ENCODE measurements around the gene RHEB. TPM values are rescaled to one million over a fixed set of nuclear protein-coding genes. Genes with fewer than 3 reads are reported as not detected.

Gene RHEB
- total RNA-seq, 1 donor from 2014 or later = 225 TPM

DNA sequence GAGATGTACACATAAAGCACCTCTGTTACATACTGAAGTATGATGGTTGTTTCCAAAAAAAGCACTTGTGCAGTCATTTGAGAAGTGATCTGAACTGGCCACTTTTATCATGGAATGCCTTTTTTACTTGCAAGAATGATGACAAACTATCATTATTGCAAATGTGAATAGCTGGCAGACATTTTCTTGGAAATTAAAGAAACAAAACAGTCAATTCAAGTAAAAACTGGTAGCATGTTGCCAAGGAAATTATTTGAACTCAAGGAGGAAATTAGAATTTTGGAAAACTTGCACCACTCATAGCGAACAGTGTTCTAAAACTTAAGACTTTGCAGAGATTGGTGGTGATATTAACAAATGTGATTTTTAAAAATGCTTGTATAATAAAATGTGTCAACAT is 6.6 kb downstream of the RHEB start:
- no peaks in the 10 kb centered on the region for H3K36me3 ChIP-seq
- peaks cover 16% of the 10 kb centered on the region for H3K4me1 Mint-ChIP-seq
- H3K27ac Mint-ChIP-seq = no peak overlapping the region
- peaks cover 2% of the 10 kb centered on the region for H3K27me3 Mint-ChIP-seq (ENCODE audit: insufficient read depth, low read depth)
- H3K79me2 ChIP-seq (ENCODE audit: low read depth) = peaks cover 100% of the 10 kb centered on the region
- no peak overlapping the region for H3K4me3 ChIP-seq
- H3K4me1 ChIP-seq = peaks cover 16% of the 10 kb centered on the region
- no peak overlapping the region for H3K4me2 ChIP-seq
- H3K9me3 Mint-ChIP-seq = peaks cover 49% of the 10 kb centered on the region
- no peaks in the 10 kb centered on the region for H3K27me3 ChIP-seq
- peaks cover 54% of the 10 kb centered on the region for H3K36me3 Mint-ChIP-seq
- no peak overlapping the region for H3K27ac ChIP-seq
- no peak for DNase-seq (ENCODE audit: low spot score)
- peaks cover 95% of the 10 kb centered on the region for H4K20me1 ChIP-seq (ENCODE audit: low read depth)
- no peak overlapping the region for H3K4me3 Mint-ChIP-seq
- peaks cover 10% of the 10 kb centered on the region for H3F3A ChIP-seq (ENCODE audit: low read depth)
- H2AFZ ChIP-seq (replicated peaks) = no peak overlapping the region
- no peak for TF ChIP-seq CTCF (IDR thresholded peaks at IDR 0.05)
- H3K9me3 ChIP-seq (ENCODE audit: low read depth) = no peaks in the 10 kb centered on the region
- H3K9ac ChIP-seq = no peak overlapping the region

DNA sequence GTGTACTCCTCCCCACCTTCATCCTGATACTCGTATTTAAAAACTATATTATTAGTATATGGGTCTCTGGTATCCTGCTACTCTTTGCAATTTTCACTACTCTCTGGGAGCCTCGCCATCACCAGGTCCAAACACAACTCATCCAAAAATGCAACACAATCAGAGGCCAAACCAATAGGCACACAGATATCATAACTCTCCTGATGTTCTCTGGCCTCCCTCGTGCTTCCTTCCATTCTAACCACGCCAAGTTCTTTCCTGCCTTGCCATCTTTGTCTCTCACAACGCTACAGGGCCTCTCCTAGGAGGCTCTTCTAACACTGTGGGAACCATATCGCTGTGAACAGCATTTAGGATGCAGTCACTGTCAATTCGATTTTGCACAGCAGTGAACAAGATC is 7.3 kb downstream of the RHEB start:
- Histone ChIP-seq H3K4me1 (peaks cover 13% of the 10 kb centered on the region), H3K4me3 (no peak overlapping the region), H3K9ac (no peak overlapping the region), H2AFZ (replicated peaks) (no peak overlapping the region), H4K20me1 (ENCODE audit: low read depth) (peaks cover 95% of the 10 kb centered on the region), H3K4me2 (no peak overlapping the region), H3F3A (ENCODE audit: low read depth) (peaks cover 10% of the 10 kb centered on the region), H3K9me3 (ENCODE audit: low read depth) (no peaks in the 10 kb centered on the region), H3K36me3 (no peaks in the 10 kb centered on the region), H3K27ac (no peak overlapping the region), H3K79me2 (ENCODE audit: low read depth) (peaks cover 100% of the 10 kb centered on the region), H3K27me3 (no peaks in the 10 kb centered on the region)
- TF ChIP-seq EZH2phosphoT487 (IDR thresholded peaks at IDR 0.05) = no peak
- no peak for TF ChIP-seq CTCF (IDR thresholded peaks at IDR 0.05)
- TF ChIP-seq EZH2 (IDR thresholded peaks at IDR 0.05) = no peak
- H3K4me1 Mint-ChIP-seq = peaks cover 8% of the 10 kb centered on the region
- peaks cover 55% of the 10 kb centered on the region for H3K36me3 Mint-ChIP-seq
- no peak overlapping the region for H3K27ac Mint-ChIP-seq
- peaks cover 51% of the 10 kb centered on the region for H3K9me3 Mint-ChIP-seq
- no peak overlapping the region for H3K4me3 Mint-ChIP-seq
- DNase-seq (ENCODE audit: low spot score) = no peak
- H3K27me3 Mint-ChIP-seq (ENCODE audit: insufficient read depth, low read depth) = peaks cover 2% of the 10 kb centered on the region

DNA sequence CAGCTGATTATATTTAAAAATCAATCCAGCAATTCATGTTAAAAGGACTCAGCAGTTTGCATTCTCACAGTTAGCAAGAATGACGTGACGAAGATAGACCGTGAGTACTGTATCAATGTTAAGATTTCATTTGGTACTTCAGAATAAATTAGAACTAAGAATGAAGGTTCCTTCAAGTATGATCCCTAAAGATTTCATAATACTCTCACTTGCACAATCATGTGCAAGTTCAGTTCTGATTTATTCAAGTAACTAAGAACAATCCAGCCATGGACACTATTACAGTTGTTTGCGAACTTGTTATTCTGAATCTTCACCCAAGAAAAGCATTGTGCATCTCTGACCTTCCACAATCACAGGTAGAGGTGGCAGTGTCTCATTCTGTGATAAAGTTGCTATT is 7.7 kb downstream of the RHEB start:
- H3K27me3 ChIP-seq = no peaks in the 10 kb centered on the region
- no peak overlapping the region for H3K27ac ChIP-seq
- TF ChIP-seq EZH2phosphoT487 (IDR thresholded peaks at IDR 0.05) (no peak), EZH2 (IDR thresholded peaks at IDR 0.05) (no peak), CTCF (IDR thresholded peaks at IDR 0.05) (no peak)
- no peak overlapping the region for H3K4me2 ChIP-seq
- no peak overlapping the region for H2AFZ ChIP-seq (replicated peaks)
- no peaks in the 10 kb centered on the region for H3K36me3 ChIP-seq
- H3K4me1 ChIP-seq = peaks cover 17% of the 10 kb centered on the region
- H3K4me3 ChIP-seq = no peak overlapping the region
- no peak overlapping the region for H3K9ac ChIP-seq
- H3K79me2 ChIP-seq (ENCODE audit: low read depth) = peaks cover 100% of the 10 kb centered on the region
- Mint-ChIP-seq H3K9me3 (peaks cover 51% of the 10 kb centered on the region), H3K27me3 (ENCODE audit: insufficient read depth, low read depth) (peaks cover 2% of the 10 kb centered on the region), H3K4me3 (no peak overlapping the region), H3K4me1 (peaks cover 5% of the 10 kb centered on the region), H3K27ac (no peak overlapping the region), H3K36me3 (peaks cover 58% of the 10 kb centered on the region)
- peaks cover 95% of the 10 kb centered on the region for H4K20me1 ChIP-seq (ENCODE audit: low read depth)
- DNase-seq (ENCODE audit: low spot score) = no peak
- no peaks in the 10 kb centered on the region for H3K9me3 ChIP-seq (ENCODE audit: low read depth)
- H3F3A ChIP-seq (ENCODE audit: low read depth) = peaks cover 10% of the 10 kb centered on the region
